Fibroblast of lung (primary cell): Measurements from ENCODE around the gene ZNF474.

ENCODE experiments used
- EZH2 ChIP-seq: IDR thresholded peaks from 2 replicates; pipeline ENCODE4 v1.5.1; 2012; ENCODE audit warnings: low read length, control low read depth, mild to moderate bottlenecking; ENCODE audit errors: missing control alignments
- TF ChIP-seq, protein P1 (sequence below), 2 donors: IDR thresholded peaks in 1 of 2; conservative IDR thresholded peaks in 1 of 2; 1 replicate in 1 of 2; 2 replicates in 1 of 2; pipeline ENCODE4 v1.5.1; 2011 to 2012; ENCODE audit warnings: low read length in 2 of 2, control low read depth in 1 of 2, inconsistent platforms in 1 of 2, low read depth in 1 of 2, mild to moderate bottlenecking in 1 of 2

GRCh38 chr5:122195802-122196394 lies 66.6 kb downstream of the ZNF474 start:
- TF ChIP-seq, protein P1, sequence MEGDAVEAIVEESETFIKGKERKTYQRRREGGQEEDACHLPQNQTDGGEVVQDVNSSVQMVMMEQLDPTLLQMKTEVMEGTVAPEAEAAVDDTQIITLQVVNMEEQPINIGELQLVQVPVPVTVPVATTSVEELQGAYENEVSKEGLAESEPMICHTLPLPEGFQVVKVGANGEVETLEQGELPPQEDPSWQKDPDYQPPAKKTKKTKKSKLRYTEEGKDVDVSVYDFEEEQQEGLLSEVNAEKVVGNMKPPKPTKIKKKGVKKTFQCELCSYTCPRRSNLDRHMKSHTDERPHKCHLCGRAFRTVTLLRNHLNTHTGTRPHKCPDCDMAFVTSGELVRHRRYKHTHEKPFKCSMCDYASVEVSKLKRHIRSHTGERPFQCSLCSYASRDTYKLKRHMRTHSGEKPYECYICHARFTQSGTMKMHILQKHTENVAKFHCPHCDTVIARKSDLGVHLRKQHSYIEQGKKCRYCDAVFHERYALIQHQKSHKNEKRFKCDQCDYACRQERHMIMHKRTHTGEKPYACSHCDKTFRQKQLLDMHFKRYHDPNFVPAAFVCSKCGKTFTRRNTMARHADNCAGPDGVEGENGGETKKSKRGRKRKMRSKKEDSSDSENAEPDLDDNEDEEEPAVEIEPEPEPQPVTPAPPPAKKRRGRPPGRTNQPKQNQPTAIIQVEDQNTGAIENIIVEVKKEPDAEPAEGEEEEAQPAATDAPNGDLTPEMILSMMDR (conservative IDR thresholded peaks at IDR 0.05 in 1 of 2, IDR thresholded peaks at IDR 0.05 in 1 of 2; ENCODE audit: low read depth in 1 of 2, low read length in 2 of 2): peak; percentile 83 to 87
- TF ChIP-seq EZH2: no peak
